ACC112 (cell line): ENCODE results near the gene MEF2C.

Experiments
- H2AFZ ChIP-seq: fragments of 200-600 bp; sonication (generic); one replicate; pipeline ENCODE4 v1.6.0; 2017; ENCODE audit warnings: antibody characterized with exemption, low read length; ENCODE audit not compliant: unreplicated experiment
- H3K27ac ChIP-seq: fragments of 200-600 bp; sonication (generic); 2 replicates; pipeline ENCODE4 v1.5.1; 2014; ENCODE audit warnings: low read depth, mild to moderate bottlenecking, antibody characterized with exemption, low read length, moderate library complexity
- H3K27me3 ChIP-seq: fragments of 200-600 bp; sonication (generic); 2 replicates; pipeline ENCODE4 v1.6.1; 2014; ENCODE audit warnings: mild to moderate bottlenecking, antibody characterized with exemption, low read length, moderate library complexity, mixed read lengths; ENCODE audit not compliant: insufficient read depth
- H3K36me3 ChIP-seq: fragments of 200-600 bp; sonication (generic); 2 replicates; pipeline ENCODE4 v1.6.1; 2016; ENCODE audit warnings: mild to moderate bottlenecking, antibody characterized with exemption, low read length, moderate library complexity, mixed read lengths; ENCODE audit not compliant: insufficient read depth
- H3K4me1 ChIP-seq: fragments of 200-600 bp; sonication (generic); one replicate; pipeline ENCODE4 v1.6.1; 2016; ENCODE audit warnings: low read length, mixed read lengths; ENCODE audit not compliant: insufficient read depth, unreplicated experiment, control insufficient read depth
- H3K4me3 ChIP-seq: fragments of 200-600 bp; sonication (generic); 2 replicates; pipeline ENCODE4 v1.5.1; 2014; ENCODE audit warnings: mild to moderate bottlenecking, low read depth, low read length
- H3K79me2 ChIP-seq: fragments of 200-600 bp; sonication (generic); one replicate; pipeline ENCODE4 v1.6.0; 2016; ENCODE audit warnings: low read length; ENCODE audit not compliant: control insufficient read depth, unreplicated experiment, insufficient read depth

MEF2C gene

DNA sequence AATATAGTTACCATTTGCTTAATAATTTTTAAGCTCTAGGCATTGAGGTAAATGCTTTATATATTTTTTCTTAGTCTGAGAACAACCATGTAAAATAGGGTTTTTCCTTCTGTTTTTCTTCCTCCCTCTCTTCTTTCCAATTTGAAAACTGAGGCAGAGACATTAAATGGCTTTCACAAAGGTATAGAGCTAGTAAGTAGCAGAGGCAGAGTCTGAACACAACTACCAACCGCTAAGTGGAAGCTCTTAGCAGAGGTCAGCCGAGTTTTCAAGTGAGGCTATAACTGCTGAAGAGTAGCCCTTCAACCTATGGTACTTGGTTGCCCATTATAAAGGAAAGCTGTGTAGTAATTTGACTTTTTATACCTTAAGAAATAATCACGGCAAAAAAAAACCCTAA lies 187.1 kb downstream of the MEF2C start:
- Histone ChIP-seq H2AFZ (no peak overlapping the region), H3K4me3 (no peak overlapping the region), H3K27ac (no peak overlapping the region), H3K36me3 (no peaks in the 10 kb centered on the region), H3K4me1 (no peaks in the 10 kb centered on the region), H3K79me2 (no peaks in the 10 kb centered on the region), H3K27me3 (peaks cover 98% of the 10 kb centered on the region)

GRCh38 chr5:88695232-88695631 lies 187.8 kb downstream of the MEF2C start:
- Histone ChIP-seq H3K27ac (no peak overlapping the region), H3K4me1 (no peaks in the 10 kb centered on the region), H3K4me3 (peak overlapping the region; percentile 36; the same call in 1 of the 2 replicates), H2AFZ (no peak overlapping the region), H3K79me2 (no peaks in the 10 kb centered on the region), H3K27me3 (peaks cover 98% of the 10 kb centered on the region), H3K36me3 (no peaks in the 10 kb centered on the region)

DNA sequence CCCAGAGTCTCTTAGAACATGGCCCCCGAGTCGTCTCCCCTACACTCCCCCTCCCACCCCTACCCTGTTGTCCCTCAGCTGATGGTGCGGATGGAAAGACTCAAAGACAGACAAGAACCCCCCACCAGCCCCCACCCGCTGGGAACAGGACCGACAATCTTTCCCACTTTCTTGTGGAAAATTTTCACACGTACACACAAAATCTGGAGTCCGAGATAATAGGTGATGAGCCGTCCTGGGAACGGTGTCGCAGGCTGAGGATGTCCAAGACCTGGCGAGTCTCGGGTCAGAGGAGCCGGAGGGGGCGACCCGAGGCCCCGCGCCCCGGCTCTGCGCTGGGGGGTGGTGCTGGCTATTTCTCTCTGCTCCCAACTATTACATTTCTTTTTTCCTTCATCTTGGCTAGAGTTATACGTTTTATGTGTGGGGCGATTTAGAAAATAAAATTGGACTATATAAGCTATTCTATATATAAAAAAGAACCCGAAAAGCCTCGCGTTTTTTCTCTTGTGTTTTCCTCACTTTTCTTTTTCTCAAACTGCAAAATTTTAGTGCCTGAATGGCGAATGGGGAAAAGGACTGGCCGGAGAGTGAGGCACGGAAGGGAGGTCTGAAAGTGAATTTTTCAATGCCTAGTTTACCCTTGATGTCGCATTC lies 188.8 kb downstream of the MEF2C start:
- H3K27me3 ChIP-seq = peaks cover 98% of the 10 kb centered on the region
- no peak overlapping the region for H3K4me3 ChIP-seq
- H3K36me3 ChIP-seq = no peaks in the 10 kb centered on the region

GRCh38 chr5:88693071-88693932 lies 189.7 kb downstream of the MEF2C start:
- Histone ChIP-seq H3K4me1 (no peaks in the 10 kb centered on the region), H2AFZ (no peak overlapping the region), H3K27me3 (peaks cover 98% of the 10 kb centered on the region), H3K79me2 (no peaks in the 10 kb centered on the region), H3K36me3 (no peaks in the 10 kb centered on the region), H3K4me3 (no peak overlapping the region), H3K27ac (no peak overlapping the region)

More for the DNA sequence above, 188.8 kb downstream of the MEF2C start:
- no peak overlapping the region for H3K27ac ChIP-seq
- H3K79me2 ChIP-seq = no peaks in the 10 kb centered on the region
- H3K4me1 ChIP-seq = no peaks in the 10 kb centered on the region
- H2AFZ ChIP-seq = no peak overlapping the region

- Histone ChIP-seq H2AFZ (no peak overlapping the region), H3K79me2 (no peaks in the 10 kb centered on the region), H3K27ac (no peak overlapping the region), H3K27me3 (peaks cover 98% of the 10 kb centered on the region), H3K4me3 (peak overlapping the region; percentile 48), H3K4me1 (no peaks in the 10 kb centered on the region), H3K36me3 (no peaks in the 10 kb centered on the region)
Measured at GRCh38 chr5:88691945-88692868, 190.8 kb downstream of the MEF2C start.

- peak overlapping the region; percentile 51; the same call in 1 of the 2 replicates for H3K4me3 ChIP-seq
- H3K36me3 ChIP-seq = no peaks in the 10 kb centered on the region
- peaks cover 98% of the 10 kb centered on the region for H3K27me3 ChIP-seq
- no peak overlapping the region for H3K27ac ChIP-seq
- no peaks in the 10 kb centered on the region for H3K4me1 ChIP-seq
- no peaks in the 10 kb centered on the region for H3K79me2 ChIP-seq
- H2AFZ ChIP-seq = no peak overlapping the region
Measured at GRCh38 chr5:88691230-88691582, 191.8 kb downstream of the MEF2C start.

DNA sequence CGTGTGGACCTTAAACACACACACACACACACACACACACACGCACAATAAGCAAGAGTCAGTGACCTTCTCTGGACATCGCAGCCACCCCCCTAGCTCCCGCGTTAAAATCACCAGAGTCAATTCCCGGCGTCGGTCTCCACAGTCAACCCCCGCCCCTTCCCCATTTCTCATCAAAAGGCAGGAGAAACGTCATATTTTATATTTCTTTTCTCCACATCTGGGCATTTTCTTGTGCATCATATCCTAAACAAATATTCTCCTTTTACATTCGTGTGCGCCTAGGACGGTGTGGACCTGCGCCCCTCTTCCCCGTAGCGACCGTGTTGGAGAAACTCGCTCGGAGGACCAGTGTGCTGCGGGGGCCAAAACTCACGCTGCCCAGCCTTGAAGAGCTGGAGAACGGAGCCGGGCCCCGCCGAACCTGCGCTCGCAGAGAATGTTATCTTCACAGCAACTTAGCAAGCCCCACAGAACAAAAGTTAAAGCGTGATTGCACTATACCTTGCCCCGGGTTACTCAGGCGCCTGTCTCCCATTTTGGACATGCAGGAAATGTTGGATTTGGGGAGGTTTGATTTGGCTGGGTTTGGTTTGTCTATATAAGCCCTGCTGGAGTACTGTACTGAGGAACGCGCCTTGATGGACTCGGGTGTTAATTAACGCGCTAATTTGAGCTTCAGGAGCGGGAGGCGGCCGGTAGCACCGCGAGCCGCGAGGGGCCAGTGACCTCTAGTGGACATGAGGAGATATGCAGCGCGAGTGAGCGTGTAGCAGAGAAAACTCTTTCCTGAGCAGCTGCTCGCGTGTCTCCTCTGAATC lies 192.4 kb downstream of the MEF2C start:
- no peaks in the 10 kb centered on the region for H3K36me3 ChIP-seq
- peaks cover 98% of the 10 kb centered on the region for H3K27me3 ChIP-seq
- H3K4me3 ChIP-seq = peak overlapping the region; percentile 51
- H3K4me1 ChIP-seq = no peaks in the 10 kb centered on the region
- H2AFZ ChIP-seq = no peak overlapping the region
- H3K27ac ChIP-seq = no peak overlapping the region
- no peaks in the 10 kb centered on the region for H3K79me2 ChIP-seq

- H3K27ac ChIP-seq = no peak overlapping the region
- H3K4me1 ChIP-seq = no peaks in the 10 kb centered on the region
- no peak overlapping the region for H3K4me3 ChIP-seq
- H3K79me2 ChIP-seq = no peaks in the 10 kb centered on the region
- no peaks in the 10 kb centered on the region for H3K36me3 ChIP-seq
- no peak overlapping the region for H2AFZ ChIP-seq
- H3K27me3 ChIP-seq = peaks cover 99% of the 10 kb centered on the region
Measured at GRCh38 chr5:88689668-88690408, 193.1 kb downstream of the MEF2C start.

DNA sequence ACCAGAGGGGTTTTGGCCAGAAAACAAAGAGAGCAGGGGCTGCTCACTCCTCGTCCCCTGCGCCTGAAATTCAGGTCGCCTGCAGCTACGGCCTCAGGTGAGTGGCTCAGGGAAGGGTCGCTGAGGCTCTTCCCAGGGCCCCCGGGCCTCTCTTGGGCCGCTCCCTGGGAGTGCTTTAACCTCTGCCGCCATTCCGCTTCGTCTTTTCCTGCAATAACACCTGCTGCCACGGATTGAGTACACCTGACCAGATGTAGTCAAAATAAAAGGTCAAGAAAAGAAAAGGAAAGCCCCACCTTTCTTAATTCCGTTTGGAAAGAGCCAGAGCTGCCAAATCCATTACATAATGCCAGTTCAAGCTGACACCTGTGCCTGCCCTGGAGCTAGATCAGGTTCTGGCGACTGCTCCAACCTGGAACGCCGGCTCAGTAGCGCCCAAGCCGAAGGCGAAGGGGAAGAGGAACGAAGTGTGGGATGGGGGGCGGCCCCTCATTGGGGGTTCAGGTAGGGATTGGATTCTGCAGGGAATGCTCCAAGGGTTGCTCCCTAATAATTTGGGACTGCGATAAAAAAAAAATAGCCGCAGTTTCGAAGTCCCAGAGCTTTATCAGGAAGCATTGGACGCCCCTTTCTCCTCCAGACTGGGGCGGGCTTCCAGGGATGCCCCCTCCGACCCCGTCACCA lies 193.9 kb downstream of the MEF2C start:
- no peak overlapping the region for H2AFZ ChIP-seq
- no peaks in the 10 kb centered on the region for H3K79me2 ChIP-seq
- H3K27ac ChIP-seq = no peak overlapping the region
- no peak overlapping the region for H3K4me3 ChIP-seq
- peaks cover 99% of the 10 kb centered on the region for H3K27me3 ChIP-seq
- H3K4me1 ChIP-seq = no peaks in the 10 kb centered on the region
- H3K36me3 ChIP-seq = no peaks in the 10 kb centered on the region
